Fibroblast of skin of back (primary cell): ENCODE data around the gene FBXW11.

Experiments
- DNase-seq: peaks from one replicate; pipeline ENCODE4 v3.0.0-alpha.2; 2013

Gene FBXW11

DNA sequence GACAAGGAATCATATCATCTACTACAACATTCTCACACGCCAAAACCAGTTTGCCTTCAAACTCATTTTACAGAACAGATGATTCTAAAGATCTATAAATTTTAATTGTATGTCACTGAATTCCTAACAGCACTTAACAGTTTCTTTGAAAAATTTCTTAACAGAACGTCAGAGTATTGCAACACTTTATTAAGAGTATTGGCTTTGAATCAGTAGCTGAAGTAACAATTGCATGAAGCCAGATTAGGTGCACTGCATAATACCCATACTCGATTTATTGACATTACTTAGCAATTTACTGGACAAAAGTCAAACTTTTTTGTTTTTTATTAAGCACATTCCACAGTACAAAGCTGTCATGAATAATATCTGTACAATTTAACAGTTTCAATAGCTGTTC, 145.1 kb downstream of the FBXW11 start:
- no peak for DNase-seq

DNA sequence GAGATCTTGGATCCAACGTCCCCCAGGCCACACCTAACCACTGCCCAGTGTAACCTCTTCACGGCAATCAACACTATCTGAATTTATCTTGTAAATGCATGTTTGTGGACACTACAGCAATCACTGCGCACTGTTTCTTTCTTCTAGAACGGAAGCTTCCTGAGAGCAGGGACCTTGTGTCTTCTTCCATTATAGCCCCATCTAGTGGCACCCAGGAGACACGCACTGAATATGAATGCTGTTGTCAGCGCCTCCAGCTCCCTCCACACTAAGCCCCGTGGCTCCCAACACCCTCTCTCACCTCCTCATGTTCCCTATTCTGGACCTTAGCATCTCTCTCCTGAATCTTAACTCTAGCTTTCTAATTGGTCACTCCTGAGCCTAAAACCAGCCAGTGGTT, 148.1 kb downstream of the FBXW11 start:
- DNase-seq = no peak

DNA sequence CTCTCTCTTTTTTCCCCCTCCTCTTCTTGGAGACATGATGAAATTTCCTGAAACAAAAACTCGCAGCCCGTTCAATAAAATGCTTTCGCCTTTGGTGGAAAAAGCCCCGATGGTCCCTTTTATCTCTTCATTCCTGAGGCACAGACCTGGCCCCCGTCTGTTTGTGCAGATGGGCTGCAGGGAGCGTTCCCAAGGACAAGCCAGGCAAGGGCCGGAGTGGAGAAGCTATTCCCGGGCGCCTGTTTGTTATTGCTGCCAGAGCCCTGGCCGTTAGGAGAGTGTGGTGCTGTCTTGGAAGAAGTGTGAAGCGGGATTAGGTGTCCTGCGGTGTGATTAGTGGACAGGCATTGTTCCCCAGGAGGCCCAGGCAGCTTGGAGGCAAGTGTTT, 149.0 kb downstream of the FBXW11 start:
- DNase-seq = peak; percentile 33

DNA sequence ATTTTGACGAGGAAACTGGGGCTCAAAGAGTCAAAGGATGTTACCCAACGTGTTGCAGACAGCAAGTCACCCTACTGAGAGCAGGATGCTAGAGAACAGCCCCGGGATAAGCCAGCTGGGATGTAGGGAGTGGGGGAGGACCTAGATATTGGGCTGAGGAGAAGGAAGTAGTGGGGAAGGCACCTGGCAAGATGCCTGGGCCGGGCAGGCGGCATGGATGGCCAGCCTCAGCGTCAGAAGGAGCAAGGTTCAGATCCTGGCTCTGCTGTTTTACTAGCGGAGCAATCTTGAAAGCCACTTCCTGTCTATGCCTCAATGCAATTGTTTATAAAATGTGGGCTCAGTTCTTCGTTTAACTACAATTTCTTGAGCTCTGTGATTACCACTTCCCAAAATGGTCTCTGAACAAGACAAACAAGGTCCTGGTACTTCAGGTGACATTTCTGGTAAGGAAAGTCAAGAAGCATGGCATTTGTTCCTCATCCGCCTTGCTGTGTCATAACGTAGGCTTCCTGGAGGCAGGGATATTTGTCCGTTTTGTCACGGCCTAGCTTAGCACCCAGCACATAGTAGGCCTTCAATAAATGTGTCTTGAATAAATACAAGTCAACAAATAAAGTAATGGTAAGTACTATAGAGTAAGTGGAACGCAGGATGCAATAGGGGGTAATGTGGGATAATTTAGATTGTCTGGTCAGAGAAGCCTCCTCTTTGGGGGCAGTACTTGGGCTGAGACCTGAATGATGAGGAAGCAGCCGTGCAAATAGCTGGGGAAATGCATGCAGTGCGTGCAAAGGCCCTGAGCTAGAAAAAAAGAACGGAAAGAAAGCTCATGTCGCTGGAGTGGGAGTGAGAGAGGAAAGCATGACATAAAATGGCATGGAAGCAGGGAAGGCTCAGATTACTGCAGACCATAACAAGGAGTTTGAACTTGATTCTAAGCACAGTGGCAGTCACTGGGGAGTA, 150.4 kb downstream of the FBXW11 start:
- no peak for DNase-seq

DNA sequence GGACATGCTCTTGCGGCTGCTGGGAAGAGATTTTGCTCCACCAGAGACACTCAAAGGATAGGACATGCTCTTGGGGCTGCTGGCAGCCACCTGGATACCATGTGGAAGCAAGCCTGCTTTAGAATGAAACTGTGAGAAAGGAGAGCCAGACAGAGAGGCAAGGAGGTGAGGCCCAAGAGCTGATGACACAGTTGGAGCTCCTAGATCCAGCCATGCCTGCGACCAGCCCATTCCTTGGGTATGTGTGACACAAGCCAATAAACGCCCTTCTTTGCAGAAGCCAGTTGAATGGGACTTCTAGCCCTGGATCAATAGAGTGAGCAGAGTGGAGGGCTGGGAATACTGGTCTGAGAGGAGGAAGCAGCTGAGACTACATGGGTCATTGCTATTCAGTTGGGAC, 151.2 kb downstream of the FBXW11 start:
- DNase-seq = no peak

DNA sequence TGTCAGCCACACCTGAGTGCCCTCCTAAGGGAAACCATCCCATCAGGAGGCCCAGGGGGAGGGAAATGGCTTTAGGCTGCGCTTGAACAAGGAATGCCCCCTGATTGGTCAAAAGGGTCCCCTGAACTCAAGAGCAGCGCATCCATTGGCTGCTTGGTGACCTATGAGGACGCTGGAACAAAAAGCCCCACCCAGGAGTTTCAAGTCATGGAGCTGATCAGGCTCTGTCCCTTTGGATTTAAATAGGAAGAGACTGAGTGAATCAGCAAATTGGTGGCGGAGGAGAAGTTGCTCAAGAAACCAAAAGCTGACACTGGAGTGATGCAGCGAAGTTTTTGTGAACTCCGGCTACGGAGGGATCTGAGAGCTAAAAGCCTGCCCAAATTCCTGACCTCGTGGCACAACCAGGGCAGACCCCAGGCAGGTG, 154.2 kb downstream of the FBXW11 start:
- no peak for DNase-seq

DNA sequence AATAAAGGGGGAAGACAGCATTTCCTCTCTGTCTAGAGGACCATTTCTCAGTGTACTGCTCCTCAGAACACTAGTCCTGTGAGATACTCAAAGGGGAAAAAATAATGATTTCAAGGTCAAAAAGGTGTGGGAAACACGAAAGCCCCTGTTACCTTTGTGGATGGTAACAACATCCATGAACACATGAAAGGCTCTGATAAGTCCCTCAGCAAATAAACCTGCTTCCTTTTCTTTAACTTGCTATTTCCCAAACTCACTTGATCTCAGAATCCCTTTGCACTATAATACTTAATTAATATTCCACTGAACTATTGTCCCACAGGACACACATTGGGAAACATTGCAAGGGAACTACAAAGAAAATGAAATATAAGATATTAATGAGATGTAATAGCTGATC, 155.2 kb downstream of the FBXW11 start:
- DNase-seq = no peak

DNA sequence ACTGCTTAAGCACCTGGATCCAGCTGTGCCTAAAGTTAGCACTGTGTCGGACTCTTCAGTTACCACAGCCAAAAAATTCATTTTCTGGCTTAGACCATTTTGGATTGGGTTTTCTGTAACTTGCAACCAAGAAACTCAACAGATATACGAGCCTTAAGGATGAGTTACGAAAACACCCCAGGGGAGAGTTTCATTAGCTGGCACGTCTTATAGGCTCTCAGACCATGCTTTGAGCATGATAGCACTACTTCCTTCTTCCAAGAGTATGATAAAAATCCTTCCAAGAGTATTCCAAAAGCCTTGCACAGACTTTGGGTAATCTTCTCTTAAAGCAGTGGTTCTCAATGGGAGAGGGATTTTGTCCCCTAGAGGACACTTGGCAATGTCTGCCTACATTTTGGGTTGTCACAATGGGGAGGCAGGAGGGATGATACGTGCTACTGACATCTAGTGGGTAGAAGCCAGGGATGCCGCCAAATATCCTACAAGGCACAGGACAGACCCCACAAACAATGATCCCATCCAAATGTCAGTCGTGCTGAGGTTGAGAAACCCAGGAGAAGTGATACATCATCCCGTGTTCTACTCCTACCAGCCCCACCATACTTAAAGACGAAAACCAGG, 156.0 kb downstream of the FBXW11 start:
- no peak for DNase-seq

DNA sequence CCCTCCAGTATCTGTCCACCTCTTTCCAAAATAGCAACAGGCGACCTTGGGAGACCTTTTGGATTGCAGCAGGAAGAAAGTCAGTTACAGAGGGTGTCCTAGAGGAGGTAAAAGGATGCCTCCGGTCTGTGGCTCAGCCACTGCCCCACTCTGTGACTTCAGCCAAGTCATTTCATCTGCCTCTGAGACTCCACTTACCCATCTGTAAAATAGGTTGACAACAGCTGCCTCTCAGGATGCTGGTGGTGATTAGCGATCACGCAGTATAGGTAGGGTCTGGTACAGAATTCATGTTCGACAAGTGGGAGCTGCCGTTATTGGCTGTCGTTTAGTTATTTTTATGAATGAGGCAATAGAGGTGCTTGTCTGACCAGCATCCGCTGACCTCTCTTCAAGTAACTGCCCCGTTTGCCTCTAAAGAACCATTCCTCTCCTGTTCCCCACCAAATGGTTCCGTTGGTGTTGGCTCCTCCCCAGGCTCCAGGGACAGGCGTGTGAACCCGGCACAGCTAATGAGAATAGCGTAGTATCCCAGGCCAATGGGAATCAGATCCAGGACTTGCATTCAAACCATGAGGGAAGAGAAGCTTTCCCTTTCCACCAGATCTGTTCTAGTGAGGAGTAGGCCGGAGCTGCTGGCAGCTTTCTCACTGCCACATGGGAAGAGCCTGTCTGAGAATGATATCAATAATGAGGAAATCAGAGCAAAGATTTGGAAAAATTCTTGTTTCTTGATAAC, 156.7 kb downstream of the FBXW11 start:
- DNase-seq = no peak

DNA sequence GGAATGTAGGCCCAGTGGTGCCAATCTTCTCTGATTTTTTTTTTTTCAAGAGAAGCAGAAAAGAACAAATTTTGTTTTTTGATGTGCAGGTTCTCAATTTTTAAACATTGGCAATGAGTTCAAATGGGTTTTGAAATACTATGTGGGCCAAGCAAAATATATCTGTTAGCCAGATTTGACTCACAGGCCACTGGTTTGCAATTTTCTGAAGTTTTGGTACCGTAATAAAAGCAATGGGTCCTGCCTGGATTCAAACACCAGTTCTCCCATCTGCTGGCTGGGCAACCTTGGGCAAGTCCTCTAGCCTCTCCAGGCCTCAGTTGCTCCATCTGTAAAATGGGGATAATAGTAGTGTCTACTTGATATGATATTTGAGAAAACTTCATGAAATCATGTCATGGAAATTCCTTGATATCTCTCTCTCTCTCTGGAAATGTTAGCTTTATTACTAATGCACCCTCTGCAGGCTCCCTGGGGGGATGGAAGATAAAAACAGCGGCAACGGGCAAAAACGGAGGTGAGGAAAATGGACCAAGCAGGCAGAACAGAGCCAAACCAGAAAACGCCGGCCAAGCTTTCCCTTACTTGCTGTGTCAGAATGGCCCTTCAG, 157.4 kb downstream of the FBXW11 start:
- DNase-seq = no peak

DNA sequence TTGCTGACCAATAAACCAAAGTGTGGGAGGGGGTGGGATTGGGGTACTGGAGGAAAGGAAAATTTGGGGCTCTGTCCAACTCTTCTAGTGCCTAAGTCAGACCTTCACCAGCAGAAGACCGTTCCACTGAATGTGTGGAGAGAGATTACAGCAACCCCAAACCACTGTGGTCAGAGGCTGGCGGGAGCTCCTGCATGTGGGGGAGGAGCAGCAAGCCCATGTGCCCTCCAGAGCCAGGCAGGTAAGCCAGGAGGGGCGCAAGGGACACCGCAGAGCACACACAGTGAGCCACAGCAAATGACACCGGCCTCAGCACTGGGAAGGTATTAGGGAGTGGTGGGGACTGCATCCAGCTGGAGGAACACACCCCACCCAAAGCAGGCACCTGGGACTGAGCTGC, 158.0 kb downstream of the FBXW11 start:
- no peak for DNase-seq

DNA sequence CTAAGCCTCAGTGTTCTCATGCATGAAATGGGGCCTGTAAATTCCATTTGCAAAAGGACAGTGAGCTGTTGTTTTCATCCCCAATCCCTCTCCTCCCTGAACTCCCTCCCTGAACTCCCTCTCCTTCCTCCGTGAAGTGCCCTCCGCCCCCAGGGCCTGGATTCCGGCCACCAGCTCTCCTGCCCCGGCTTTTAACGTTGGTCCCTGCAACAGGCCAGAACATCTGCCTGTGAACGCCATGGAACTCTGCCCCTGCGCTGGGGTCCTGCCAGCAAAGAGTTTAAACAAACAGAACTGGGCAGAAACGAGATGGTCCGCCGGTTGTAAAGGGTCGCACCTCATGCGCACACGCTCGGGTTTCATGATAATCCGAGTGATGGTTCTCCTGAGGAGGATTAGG, 158.4 kb downstream of the FBXW11 start:
- DNase-seq = no peak

DNA sequence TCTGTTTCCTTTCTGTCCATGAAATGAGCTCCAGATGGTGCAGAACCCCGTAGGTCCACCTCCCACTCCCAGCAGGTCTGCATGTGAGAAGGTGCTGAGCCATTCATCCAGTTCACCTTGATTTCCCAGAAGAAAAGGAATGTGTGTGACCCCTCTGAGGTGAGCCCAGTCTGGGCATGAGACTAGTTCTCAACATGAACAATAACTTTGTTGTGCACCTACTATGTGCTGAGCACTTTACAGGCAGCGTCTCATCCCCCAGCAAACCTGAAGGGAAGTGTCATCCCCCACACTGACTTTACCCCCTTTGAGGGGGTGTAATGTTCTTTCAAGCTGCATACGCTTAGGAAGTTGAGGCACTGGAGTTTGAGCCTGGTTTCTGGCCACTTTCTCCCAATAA, 159.4 kb downstream of the FBXW11 start:
- no peak for DNase-seq

DNA sequence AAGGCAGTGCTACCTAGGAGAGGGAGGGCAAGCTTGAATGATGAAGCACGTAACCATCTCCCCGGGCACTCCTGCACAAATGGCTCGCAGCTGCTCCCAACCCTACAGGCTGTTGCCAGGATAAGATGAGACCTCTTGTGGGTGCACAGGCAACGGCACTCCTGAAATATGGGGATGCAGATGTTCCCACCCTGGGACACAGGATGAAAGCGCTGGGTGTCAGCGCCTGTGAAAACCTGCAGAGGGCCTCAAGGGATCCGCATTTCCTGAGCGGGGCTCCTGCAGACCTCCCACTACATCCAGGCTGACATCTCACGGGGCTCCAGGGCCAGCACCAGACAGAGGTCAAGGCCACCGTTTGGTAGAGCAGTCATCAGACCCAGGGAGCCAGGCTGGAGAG, 160.1 kb downstream of the FBXW11 start:
- no peak for DNase-seq

DNA sequence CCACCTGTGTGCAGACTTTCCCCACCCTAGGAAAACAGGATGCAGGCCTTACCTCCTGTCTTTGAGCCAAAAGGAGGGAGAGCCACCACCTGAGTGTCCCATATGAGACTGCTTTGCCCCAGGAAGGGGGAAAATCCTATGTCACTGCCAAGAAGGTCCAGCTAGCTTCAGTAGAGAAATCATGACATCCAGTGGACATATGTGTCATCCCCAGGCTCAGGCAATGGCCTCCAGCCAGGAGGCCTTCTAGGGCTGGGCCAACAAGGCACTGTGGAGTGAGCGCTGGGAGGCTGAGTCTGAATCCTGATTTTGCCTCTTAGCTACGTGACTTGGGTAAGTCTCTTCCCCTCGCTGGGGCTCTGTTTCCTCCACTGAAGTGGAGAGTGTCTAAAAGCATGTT, 160.6 kb downstream of the FBXW11 start:
- peak; percentile 44 for DNase-seq

DNA sequence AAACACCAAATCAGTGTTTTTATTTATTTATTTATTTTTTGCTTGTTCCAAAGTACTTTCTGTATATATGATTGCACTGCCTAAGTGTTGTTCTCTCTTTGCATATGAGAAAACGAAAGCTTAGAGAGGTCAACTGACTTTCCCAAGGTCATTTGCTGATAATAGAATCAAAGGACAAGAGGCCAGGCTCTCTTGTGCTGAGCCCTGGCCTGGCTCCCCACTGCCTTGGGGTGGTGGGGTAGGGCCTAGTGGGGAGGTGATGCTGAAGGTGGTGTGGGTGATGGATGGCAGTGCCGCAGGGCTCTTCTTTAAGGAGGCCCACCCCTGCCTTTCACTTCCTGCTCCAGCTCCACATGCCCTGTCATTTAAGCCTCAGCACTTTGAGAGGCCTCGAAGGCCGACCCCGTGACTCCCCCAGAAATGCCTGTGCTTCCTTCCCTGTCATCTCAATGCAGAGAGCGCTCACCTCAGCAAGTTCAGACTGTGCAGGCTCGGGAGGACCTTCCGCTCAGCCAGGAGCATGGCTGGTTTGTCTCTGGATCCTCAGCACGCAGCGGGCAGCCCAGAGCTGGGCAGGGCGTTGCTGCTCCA, 161.3 kb downstream of the FBXW11 start:
- no peak for DNase-seq

DNA sequence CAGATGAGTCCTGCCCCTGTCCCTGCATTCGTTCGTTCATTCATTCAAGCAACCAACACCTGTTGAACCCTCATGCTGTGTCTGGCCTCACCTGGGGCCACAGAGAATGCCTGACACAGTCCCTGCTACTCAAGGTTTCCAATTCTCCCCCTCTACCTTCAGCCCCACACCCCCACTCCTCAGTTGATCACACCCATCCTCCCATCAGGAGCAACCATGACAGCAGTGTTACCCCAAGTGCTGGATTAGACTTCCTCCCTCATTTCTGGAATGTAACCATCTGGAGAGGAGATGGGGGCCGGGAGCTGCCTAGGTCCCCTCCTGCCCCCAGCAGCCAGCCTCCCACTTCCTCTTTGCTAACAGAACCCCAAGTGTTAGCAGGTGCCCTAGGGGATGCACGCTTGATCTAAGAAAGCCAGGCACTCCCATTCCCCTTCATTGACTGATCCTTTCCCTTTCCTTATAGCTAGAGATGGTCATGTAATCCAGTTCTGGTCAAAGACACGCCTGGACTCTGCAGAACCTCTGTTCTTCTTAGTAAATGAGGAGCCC, 163.6 kb downstream of the FBXW11 start:
- no peak for DNase-seq

DNA sequence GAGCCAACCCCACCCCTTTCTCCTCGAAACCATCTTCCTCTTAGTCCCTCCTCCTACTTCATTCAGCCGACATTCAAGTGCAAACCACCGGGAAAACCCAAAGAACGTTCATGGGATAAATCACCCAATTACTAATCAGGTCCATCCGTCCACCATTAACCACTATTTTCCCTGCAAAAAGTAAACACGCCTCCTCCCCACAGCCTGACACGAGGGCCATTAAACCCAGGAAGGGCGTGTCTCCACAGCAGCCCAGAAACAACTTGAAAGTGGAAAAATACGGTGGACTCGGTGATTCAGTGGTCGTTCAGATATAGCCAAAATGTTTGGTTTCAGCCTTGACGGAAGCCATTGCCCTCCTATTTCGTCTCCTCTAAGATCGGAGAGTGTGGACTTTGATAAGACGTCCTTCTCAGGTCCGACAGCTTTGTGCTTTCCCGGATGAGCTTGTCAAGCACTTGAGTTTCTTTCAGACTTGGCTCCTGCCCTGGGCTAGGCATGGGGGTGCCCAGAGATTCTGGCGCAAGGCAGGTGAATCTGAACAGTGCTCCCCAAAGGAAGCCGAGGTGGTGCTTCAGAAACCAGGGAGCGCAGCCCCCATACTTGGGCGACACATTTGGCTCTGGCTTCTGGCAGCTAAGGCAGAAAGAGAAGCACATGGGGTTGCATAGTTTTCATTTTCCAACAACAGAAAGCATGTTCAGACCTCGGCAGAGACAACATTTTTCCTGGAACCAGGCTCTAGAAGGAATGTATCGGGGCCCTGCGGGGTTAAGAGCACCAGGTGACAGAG, 164.3 kb downstream of the FBXW11 start:
- no peak for DNase-seq

DNA sequence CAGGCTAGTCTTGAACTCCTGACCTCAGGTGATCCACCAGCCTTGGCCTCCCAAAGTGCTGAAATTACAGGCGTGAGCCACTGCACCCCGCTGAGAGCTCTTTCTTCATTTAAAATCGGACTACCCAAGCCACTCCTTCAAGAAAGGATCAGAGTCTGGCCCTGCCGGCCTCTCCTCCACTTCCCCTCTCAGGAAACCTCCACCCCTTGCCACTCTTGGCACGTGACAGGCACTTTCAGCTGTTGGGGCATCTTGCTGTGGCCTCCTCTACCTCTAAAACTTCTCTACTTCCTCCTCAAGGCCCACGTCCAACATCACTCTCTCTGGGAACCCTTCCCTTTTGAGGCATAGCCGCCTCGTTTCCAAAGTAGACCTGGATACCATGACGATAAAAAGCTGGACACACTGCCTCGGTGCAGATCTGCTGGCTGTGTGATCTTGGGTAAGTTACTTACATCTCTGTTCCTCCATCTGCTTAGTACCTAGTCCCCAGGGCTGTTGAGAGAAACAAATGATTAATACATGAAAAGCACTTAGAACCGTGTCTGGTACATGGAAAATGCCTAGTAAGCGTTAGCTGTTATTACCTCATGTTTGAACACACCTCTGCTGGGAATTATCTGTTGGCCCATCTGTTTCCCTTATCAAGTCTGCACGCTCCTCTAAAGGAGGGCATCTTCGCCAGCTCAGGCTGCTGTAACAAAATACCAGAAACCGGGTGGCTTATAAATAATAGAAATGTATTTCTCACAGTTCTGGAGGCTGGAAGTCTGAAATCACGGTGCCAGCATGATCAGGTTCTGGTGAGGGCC, 165.5 kb downstream of the FBXW11 start:
- DNase-seq = no peak

DNA sequence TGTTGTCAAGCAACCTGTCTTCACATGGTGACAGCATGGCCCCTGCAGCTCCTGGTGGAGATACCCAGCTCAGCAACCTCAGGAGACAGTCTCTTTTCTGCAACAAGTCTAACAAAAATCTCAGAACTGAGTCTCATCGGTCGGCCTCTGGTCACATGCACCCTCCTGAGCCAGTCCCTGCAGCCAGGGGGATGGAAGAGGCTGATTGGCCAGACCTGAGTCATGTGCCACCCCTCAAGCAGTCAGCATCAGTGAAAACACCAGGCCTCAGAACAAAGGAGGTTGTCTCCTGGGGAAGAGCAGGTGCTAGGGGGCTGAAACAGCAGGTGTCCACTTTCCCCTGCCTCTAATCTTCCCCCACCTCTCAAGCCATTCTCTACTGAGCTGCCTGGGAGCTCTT, 166.4 kb downstream of the FBXW11 start:
- DNase-seq = no peak

DNA sequence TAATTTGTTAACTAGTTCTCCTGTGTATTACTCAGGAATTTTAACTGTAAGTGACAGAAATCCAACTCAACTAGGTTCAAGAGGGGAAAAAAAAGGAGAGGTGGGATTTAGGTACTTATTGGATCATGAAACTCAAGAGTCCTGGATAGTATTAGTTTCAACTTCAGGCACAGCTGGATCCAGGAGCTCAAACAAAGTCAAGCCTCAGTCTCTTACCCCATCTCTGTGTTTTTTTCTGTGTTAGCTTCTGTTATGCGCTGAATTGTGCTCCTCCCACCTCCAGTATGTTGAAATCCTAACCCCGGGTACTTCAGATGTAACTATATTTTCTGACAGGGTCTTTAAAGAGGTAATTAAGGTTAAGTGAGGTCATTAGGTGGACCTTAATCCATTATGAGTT, 167.3 kb downstream of the FBXW11 start:
- no peak for DNase-seq
